GM18858 (cell line): ENCODE results near the gene TRIM22.

ENCODE experiments used
- ATAC-seq: cut with Tn5 transposase; IDR thresholded peaks from one replicate; pipeline ENCODE4 v1.9.1; 2021; ENCODE audit not compliant: unreplicated experiment

TRIM22 gene

GRCh38 chr11:5737670-5738392 lies 48.2 kb downstream of the TRIM22 start:
- ATAC-seq: no peak

- no peak for ATAC-seq
Observed at GRCh38 chr11:5738431-5738830, 48.8 kb downstream of the TRIM22 start.

GRCh38 chr11:5746614-5747013 lies 57.0 kb downstream of the TRIM22 start:
- ATAC-seq: no peak

GRCh38 chr11:5749836-5750235 lies 60.2 kb downstream of the TRIM22 start:
- no peak for ATAC-seq

GRCh38 chr11:5753943-5754342 lies 64.4 kb downstream of the TRIM22 start, which contains the start of gene OR52N4:
Gene OR52N4, plus strand, starts transcription at chr11:5754243. Its CDS starts 498 bp downstream, at chr11:5754741.
- ATAC-seq: no peak
